Activated T-helper 1 cell treated with anti-CD3 and anti-CD28 coated beads, Interleukin-12 subunit alpha, Interleukin-12 subunit beta, Interleukin-2, Interleukin-4 antibody, amounts not matched to agents 30 ng/mL and 10 ng/mL and 1 ng/mL, durations not matched to agents 14 hours and 24 hours and 36 hours (primary cell): ENCODE data around the gene TMEM179. TPM values are rescaled to one million over a fixed set of nuclear protein-coding genes. Genes with fewer than 3 reads are reported as not detected.

Experiments
- DNase-seq: peaks from one replicate; pipeline ENCODE4 v3.0.0; 2021; ENCODE audit warnings: low spot score
- H3K27ac Mint-ChIP-seq: one replicate; pipeline ENCODE4 v1.8.0; 2021; ENCODE audit warnings: mild to moderate bottlenecking, mixed read lengths
- H3K27me3 Mint-ChIP-seq: one replicate; pipeline ENCODE4 v1.8.0; 2022; ENCODE audit warnings: mild to moderate bottlenecking, moderate library complexity, mixed read lengths; ENCODE audit not compliant: insufficient read depth
- H3K36me3 Mint-ChIP-seq: one replicate; pipeline ENCODE4 v1.8.0; 2021; ENCODE audit warnings: low read depth, mixed read lengths
- H3K4me1 Mint-ChIP-seq: one replicate; pipeline ENCODE4 v1.8.0; 2021; ENCODE audit warnings: low read depth, mixed read lengths
- H3K4me3 Mint-ChIP-seq: one replicate; pipeline ENCODE4 v1.8.0; 2021; ENCODE audit warnings: mild to moderate bottlenecking, moderate library complexity, mixed read lengths
- H3K9me3 Mint-ChIP-seq: one replicate; pipeline ENCODE4 v1.8.0; 2021; ENCODE audit warnings: mixed read lengths
- intact Hi-C: fragments of 100-400 bp; cut with micrococcal nuclease; formaldehyde crosslinking; loops from one replicate; pipeline ENCODE4 v1.15.1; 2024
- total RNA-seq: library from RNA; stranded (reverse); gene quantifications from 2 replicates; pipeline ENCODE4 v1.2.3, GENCODE V29; 2022

TMEM179 gene
- total RNA-seq, 1 donor from 2014 or later = 0.36 TPM

DNA sequence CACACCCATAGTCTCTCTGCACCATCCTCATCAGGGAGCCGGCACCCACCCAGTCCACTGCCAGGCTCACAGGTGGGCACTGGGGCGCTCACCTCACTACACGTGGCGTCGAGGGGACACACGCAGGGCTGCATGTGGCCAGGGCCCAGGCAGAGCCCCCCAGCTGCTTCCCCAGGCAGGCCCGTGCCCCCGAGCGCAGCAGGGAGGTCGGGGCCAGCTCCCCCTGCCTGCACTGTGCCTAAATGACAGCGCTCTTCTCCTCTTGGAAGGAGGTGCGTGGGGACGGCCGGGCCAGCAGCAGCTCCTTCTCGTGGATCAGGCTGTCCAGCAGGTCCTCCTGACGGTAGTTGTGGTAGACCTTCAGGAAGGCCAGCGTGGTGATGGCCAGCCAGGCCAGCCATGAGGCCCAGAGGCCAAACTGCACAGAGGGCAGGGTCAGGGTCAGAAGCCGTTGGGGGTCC, 11.3 kb downstream of the TMEM179 start:
- no peak overlapping the region for H3K27ac Mint-ChIP-seq
- intact Hi-C loops = no loop called here
- no peaks in the 10 kb centered on the region for H3K27me3 Mint-ChIP-seq
- no peak overlapping the region for H3K4me3 Mint-ChIP-seq
- DNase-seq = no peak
- H3K9me3 Mint-ChIP-seq = no peaks in the 10 kb centered on the region
- no peaks in the 10 kb centered on the region for H3K36me3 Mint-ChIP-seq
- H3K4me1 Mint-ChIP-seq = no peaks in the 10 kb centered on the region

- Mint-ChIP-seq H3K27me3 (no peaks in the 10 kb centered on the region), H3K27ac (no peak overlapping the region), H3K4me3 (no peak overlapping the region), H3K4me1 (no peaks in the 10 kb centered on the region), H3K36me3 (no peaks in the 10 kb centered on the region), H3K9me3 (no peaks in the 10 kb centered on the region)
- intact Hi-C loops = no loop called here
- DNase-seq = no peak
Measured at GRCh38 chr14:104592785-104593184, 11.8 kb downstream of the TMEM179 start.

GRCh38 chr14:104592292-104592672, 12.3 kb downstream of the TMEM179 start:
- intact Hi-C loops = no loop called here
- no peaks in the 10 kb centered on the region for H3K27me3 Mint-ChIP-seq
- H3K4me3 Mint-ChIP-seq = no peak overlapping the region
- no peak for DNase-seq
- H3K36me3 Mint-ChIP-seq = no peaks in the 10 kb centered on the region
- no peak overlapping the region for H3K27ac Mint-ChIP-seq
- no peaks in the 10 kb centered on the region for H3K9me3 Mint-ChIP-seq
- H3K4me1 Mint-ChIP-seq = no peaks in the 10 kb centered on the region

DNA sequence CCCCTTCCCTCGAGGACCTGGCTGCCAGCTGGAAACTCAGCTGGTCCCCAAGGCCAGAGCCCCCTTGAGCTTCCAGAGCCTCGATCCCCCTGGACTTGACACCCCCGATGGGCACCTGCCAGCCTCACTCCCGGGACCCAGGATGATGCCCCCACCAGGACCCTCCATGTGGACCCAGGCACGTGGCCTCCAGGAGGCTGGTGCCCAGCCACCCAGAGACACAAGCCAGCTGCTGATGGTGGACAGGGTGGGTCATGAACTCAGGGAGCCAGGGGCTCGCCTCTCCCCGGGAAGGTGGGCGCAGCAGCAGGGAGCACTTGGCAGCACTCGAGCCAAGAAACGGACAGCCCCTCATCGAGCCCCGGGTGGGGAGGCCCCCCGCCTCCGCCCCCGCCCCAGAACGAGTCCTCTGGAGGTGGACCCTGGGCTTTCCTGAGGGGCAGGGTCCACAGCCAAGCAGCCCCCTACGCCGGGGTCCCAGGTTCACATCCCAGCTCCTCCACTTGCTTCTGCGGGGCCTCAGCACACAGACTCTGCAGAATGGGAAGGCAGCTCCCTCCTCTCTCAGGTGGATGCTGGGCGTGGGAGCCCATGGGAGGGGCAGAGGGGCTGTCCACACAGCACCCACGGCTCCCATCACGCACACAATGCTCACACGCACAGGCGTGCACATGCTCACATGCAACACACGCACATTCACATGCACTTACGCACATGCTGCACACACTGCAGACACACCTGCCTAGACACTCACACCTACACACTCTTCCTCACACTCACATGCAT, 12.9 kb downstream of the TMEM179 start:
- DNase-seq = no peak
- H3K9me3 Mint-ChIP-seq = no peaks in the 10 kb centered on the region
- no peak overlapping the region for H3K27ac Mint-ChIP-seq
- H3K27me3 Mint-ChIP-seq = no peaks in the 10 kb centered on the region
- H3K36me3 Mint-ChIP-seq = no peaks in the 10 kb centered on the region
- intact Hi-C loops = no loop called here
- no peaks in the 10 kb centered on the region for H3K4me1 Mint-ChIP-seq
- H3K4me3 Mint-ChIP-seq = no peak overlapping the region

DNA sequence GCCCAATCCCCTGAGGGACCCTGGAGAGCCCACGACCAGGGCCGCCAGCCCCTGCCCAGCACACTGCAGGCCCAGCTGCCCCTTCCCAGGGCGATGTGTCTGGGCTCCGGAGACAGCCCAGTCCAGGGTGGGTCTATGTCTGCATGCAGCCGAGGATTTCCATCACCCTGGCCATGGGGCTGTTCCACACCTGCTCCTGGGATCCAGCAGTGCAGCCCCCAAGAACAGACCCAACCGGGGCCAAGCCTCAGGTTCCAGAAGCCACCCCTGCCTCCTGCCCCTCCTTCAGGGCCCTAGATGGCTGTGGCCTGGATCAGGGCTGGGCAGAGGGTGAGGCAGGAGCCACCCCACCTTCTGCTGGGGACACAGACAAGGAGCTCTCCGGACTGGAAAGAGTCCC, 13.5 kb downstream of the TMEM179 start:
- Mint-ChIP-seq H3K27ac (no peak overlapping the region), H3K36me3 (no peaks in the 10 kb centered on the region), H3K4me1 (no peaks in the 10 kb centered on the region), H3K4me3 (no peak overlapping the region), H3K9me3 (no peaks in the 10 kb centered on the region), H3K27me3 (no peaks in the 10 kb centered on the region)
- intact Hi-C loops = no loop called here
- DNase-seq = no peak

GRCh38 chr14:104590240-104590965, 14.2 kb downstream of the TMEM179 start:
- Mint-ChIP-seq H3K27ac (no peak overlapping the region), H3K4me1 (no peaks in the 10 kb centered on the region), H3K27me3 (no peaks in the 10 kb centered on the region), H3K9me3 (no peaks in the 10 kb centered on the region), H3K36me3 (no peaks in the 10 kb centered on the region), H3K4me3 (no peak overlapping the region)
- intact Hi-C loops = no loop called here
- DNase-seq = no peak

GRCh38 chr14:104589338-104590195, 15.0 kb downstream of the TMEM179 start:
- Mint-ChIP-seq H3K27me3 (no peaks in the 10 kb centered on the region), H3K36me3 (no peaks in the 10 kb centered on the region), H3K9me3 (no peaks in the 10 kb centered on the region)

DNA sequence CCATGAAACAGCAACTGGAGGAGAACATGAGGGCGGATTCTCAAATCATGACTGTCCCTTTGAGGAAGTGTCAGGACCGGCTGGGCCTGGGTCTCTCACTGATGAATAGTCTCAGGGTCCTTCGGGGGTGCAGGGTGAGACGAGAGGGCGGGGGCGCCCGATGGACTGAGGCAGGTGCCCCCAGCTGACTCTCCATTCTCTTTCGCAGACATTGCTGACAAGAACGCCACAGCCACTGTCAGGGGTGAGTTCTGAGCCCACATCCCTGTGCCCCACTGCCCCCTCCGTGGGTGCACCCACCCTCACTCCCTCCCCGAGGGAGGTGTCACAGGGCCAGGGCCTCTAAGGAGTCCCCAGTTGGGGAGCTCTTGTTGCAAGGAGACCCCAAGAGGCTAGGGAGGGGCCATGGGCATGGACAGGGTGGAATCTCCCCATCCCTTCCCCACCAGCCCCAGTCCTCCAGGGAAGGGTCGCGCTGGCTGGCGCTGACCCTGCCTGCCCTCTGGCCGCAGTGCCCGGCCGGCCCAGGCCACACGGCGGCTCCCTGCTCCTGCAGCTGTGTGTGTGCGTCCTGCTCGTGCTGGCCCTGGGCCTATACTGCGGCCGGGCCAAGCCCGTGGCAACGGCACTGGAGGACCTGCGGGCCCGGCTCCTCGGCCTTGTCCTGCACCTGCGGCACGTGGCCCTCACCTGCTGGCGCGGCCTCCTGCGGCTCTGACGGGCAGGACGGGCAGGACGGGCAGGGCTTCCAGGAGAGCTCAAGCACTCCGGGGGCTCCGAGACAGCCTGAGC, 16.3 kb downstream of the TMEM179 start:
- Mint-ChIP-seq H3K27ac (no peak overlapping the region), H3K27me3 (no peaks in the 10 kb centered on the region), H3K4me1 (no peaks in the 10 kb centered on the region), H3K4me3 (no peak overlapping the region), H3K36me3 (no peaks in the 10 kb centered on the region), H3K9me3 (no peaks in the 10 kb centered on the region)
- intact Hi-C loops = no loop called here
- DNase-seq = no peak

More at GRCh38 chr14:104589338-104590195, 15.0 kb downstream of the TMEM179 start:
- Mint-ChIP-seq H3K4me3 (no peak overlapping the region), H3K27ac (no peak overlapping the region), H3K4me1 (no peaks in the 10 kb centered on the region)
- intact Hi-C loops = no loop called here
- no peak for DNase-seq

GRCh38 chr14:104587641-104588040, 16.9 kb downstream of the TMEM179 start:
- DNase-seq = no peak
- H3K4me3 Mint-ChIP-seq = no peak overlapping the region
- no peaks in the 10 kb centered on the region for H3K27me3 Mint-ChIP-seq
- no peak overlapping the region for H3K27ac Mint-ChIP-seq
- intact Hi-C loops = no loop called here
- H3K36me3 Mint-ChIP-seq = no peaks in the 10 kb centered on the region
- no peaks in the 10 kb centered on the region for H3K9me3 Mint-ChIP-seq
- no peaks in the 10 kb centered on the region for H3K4me1 Mint-ChIP-seq

- no peak for DNase-seq
- no peaks in the 10 kb centered on the region for H3K4me1 Mint-ChIP-seq
- intact Hi-C loops = no loop called here
Measured at GRCh38 chr14:104586832-104587620, 17.5 kb downstream of the TMEM179 start.

GRCh38 chr14:104585966-104586697, 18.4 kb downstream of the TMEM179 start:
- H3K4me1 Mint-ChIP-seq = no peaks in the 10 kb centered on the region
- no peak for DNase-seq
- intact Hi-C loops = no loop called here
- H3K36me3 Mint-ChIP-seq = no peaks in the 10 kb centered on the region
- H3K27ac Mint-ChIP-seq = no peak overlapping the region
- no peaks in the 10 kb centered on the region for H3K27me3 Mint-ChIP-seq
- H3K4me3 Mint-ChIP-seq = no peak overlapping the region
- no peaks in the 10 kb centered on the region for H3K9me3 Mint-ChIP-seq

More at GRCh38 chr14:104586832-104587620, 17.5 kb downstream of the TMEM179 start:
- Mint-ChIP-seq H3K4me3 (no peak overlapping the region), H3K27ac (no peak overlapping the region), H3K9me3 (no peaks in the 10 kb centered on the region), H3K36me3 (no peaks in the 10 kb centered on the region), H3K27me3 (no peaks in the 10 kb centered on the region)
